GM19351 (cell line): ENCODE results near the gene LMLN.
"Not testable (repeated sequence)": the region's sequence is repeated elsewhere in the genome, so short reads cannot be mapped to it uniquely, and the experiment has no call there.

Experiments
- ATAC-seq: cut with Tn5 transposase; IDR thresholded peaks from one replicate; pipeline ENCODE4 v1.9.1; 2021; ENCODE audit warnings: mild to moderate bottlenecking, moderate library complexity; ENCODE audit not compliant: unreplicated experiment

The LMLN gene

DNA sequence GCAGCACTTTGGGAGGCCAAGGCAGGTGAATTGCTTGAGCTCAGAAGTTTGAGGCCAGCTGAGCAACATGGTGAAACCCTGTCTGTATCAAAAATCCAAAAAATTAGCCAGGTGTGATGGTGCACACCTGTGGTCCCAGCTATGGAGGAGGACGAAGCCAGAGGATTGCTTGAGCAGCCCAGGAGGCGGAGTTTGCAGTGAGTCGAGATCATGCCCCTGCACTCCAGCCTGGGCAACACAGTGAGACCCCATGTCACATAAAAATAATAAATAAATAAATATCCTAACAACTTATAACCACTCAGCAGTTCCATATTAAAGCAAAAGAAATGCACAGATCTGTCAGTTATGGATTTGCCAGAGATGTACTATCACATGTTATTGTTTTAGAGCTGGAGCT is 62.6 kb downstream of the LMLN start:
- ATAC-seq = no peak

GRCh38 chr3:198025644-198026043 is 65.6 kb downstream of the LMLN start:
- ATAC-seq = no peak

GRCh38 chr3:198026620-198027019 is 66.6 kb downstream of the LMLN start:
- ATAC-seq = no peak

DNA sequence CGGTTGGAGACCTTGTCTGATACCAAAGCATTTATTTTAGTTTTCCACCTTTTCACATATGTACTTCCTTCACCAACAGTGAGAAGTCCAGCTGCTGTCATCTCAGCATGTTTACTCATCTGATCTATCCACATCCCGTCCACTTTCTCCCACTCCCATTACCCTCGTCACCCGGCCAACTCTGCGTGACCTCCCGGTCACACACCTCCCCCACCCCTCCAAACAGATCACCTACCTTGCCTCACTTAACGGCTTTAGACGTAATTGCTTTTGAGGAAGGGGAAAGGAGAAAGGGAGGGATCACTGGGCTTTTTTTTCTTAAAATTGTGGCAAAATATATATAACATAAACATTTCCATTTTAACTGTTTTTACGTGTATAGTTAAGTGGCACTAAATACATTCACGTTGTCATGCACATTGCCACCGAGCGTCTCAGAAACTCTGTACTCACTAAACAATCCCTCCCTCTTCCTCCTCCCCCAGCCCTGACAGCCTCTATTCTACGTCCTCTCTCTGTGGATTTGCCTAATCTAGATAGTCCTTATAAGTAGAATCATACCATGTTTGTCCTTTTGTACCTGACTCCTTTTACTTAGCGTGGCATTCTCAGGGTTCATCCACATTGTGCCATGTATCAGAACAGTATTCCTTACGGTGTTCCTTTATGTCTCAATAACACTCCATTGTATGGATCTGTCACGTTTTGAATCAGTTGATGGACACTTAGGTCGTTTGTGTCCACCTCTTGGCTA is 67.2 kb downstream of the LMLN start:
- ATAC-seq = no peak

- no peak for ATAC-seq
These were observed 67.9 kb downstream of the LMLN start for GRCh38 chr3:198027799-198028390.

DNA sequence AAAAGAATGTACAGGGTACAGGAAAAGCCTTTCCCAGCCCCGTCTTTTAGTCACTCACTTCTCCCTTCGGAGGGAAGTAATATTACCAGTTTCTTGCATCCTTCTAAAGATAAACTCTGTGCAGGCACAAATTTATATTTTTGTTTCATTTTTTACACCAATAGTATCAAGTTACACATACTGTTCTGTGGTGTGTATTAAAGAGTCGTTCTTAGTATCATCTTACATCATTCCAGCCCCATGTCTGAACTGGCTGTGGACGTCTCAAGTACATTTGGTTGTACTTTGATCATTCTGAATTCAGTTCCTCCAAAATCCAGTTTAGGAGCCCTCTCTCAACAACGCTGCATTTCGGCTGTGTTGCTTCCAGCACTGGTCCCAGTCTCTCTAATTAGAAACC is 68.7 kb downstream of the LMLN start:
- ATAC-seq = no peak

- no peak for ATAC-seq
These were observed 70.1 kb downstream of the LMLN start for GRCh38 chr3:198030125-198030524.

- no peak for ATAC-seq
These were observed 70.7 kb downstream of the LMLN start for GRCh38 chr3:198030726-198031125.

DNA sequence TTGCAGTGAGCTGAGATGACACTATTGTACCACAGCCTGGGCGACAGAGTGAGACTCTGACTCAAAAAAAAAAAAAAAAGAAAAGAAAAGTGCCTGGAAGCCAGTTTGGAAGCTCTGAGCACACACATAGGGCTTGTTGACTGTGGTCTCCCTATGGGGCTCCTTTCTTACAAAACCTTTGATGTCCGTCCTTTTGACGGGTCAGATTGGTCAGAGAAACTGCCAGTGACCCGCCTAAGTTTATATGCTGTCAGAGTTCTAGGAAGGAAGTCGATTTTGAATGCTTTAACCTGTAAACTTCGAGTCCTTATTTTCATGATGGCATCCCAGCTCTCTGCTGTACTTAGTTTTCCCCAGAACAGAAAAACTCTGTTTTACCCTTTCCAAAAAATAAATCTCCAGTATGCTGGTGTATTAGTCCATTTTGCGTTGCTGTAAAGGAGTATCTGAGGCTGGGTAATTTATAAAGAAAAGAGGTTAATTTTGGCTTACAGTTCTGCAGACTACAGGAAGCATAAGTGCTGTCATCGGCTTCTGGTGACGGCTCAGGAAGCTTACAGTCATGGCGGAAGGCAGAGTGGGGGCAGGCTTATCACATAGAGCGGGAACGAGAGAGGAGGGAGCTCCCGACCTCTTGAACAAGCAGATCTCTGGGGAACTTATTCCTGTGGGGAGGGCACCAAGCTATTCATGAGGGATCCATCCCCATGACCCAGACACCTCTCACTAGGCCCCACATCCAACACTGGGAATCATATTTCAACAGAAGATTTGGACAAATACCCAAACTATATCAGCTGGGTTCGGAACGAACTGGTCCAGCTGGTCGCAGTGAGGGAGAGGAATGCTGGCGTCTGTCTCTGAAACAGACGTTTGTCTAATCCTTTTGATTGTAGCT is 72.3 kb downstream of the LMLN start:
- ATAC-seq = no peak

GRCh38 chr3:198043119-198043518 is 83.1 kb downstream of the LMLN start:
- no peak for ATAC-seq

- ATAC-seq = no peak
These were observed 86.3 kb downstream of the LMLN start for GRCh38 chr3:198046120-198046857.

DNA sequence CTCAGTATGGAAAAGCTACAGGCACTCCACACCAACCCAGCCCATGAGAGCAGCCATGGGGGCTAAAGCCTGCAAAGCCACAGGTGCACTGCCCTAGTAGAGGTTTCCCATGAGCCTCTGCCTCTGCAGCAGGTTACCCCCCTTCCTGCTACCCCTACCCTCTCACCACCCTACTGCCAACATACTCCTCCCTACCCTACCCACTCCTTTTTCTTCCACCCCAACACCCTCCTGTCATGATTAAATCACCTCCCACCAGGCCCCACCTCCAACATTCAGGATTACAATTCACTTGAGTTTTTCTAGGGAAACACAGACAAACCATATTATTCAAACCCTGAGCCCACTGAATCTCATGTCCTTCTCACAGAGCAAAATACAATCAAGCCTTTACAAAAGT is 88.4 kb downstream of the LMLN start:
- ATAC-seq = no peak

- ATAC-seq = no peak
These were observed 91.8 kb downstream of the LMLN start for GRCh38 chr3:198051836-198052235.

GRCh38 chr3:198053462-198053861 is 93.4 kb downstream of the LMLN start:
- ATAC-seq = not testable (repeated sequence)

DNA sequence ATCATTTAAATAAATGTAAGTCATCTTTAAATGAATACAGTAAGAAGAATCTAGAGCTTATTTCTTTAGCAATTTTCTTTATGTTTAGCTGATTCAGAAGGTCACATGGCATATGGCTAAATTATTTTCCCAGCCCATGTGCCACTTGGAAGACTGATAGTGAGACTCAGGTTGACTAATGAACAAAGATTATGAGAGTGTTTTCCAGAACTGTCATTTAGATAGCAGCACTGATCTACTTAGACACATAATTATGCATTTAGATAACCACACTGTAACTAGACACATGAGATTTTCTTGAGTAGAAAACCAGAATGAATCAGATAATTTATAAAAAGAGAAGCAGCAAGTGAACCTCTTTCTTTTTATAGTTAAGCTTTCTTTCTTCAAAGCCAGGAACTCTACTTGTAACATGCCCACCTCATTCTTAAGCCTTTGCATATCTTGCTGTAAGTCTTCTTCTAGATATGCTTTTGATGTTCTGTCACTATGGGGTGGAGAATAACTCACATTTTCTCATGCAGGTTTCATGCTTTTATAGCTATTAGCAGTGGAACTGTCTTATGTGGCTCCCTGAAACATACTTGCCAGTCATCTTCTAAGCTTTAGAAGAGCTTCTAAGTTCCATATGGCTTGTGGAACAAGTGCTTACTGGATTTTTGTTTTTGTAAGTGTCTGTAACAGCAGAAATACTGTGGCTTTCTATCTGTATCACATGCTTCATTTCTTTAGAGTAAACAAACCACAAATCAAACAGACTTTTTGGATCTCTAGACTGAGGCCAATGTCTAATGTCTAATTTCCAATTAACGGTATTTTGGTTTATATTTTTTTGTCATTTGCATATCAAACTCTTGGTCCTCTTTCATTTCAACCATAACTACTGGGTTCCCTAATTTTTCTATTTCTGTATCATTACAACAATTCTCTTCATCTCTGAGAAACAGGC is 101.4 kb downstream of the LMLN start:
- ATAC-seq = no peak

DNA sequence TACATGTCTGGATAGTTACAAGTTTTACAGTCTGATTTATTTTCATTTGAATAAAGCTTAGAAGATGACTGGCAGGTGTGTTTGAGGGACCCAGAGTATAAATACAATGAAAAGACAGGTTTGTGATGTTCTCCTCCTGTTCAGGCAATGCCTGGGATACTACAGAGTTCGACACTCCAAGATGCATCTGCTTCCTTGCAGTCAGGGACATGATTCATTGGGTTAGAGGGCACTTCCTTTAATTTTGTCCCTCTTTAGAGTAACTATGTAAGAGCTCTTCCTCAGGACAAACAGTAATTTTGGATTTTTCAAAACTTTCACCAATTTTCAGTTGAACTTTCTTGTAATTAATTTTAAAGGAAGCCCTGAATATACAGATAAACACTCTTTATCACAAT is 102.0 kb downstream of the LMLN start:
- ATAC-seq = no peak

DNA sequence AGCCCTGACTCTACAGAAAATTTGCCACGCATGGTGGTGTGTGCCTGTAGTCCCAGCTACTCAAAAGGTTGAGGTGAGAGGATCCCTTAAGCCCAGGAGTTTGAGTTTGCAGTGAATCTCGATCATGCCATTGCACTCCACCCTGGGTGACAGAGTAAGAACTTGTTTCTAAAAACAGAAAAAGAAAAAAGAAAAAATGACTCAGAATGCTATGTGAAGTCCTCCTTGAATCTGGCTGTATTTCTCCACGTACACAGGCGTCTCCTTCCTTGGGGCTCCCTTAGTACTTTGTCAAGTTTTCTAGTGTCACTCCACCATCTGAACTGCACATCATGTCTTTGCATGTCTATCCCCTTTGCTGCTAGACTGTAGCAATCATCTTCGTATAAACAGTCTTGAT is 104.4 kb downstream of the LMLN start:
- ATAC-seq = no peak

GRCh38 chr3:198065897-198066296 is 105.9 kb downstream of the LMLN start:
- ATAC-seq = no peak

- ATAC-seq = no peak
These were observed 107.4 kb downstream of the LMLN start for GRCh38 chr3:198067416-198067815.

GRCh38 chr3:198070871-198071270 is 110.9 kb downstream of the LMLN start:
- ATAC-seq = no peak
